KMS-11 (cell line): ENCODE measurements around the gene FAM168A.

Source experiments
- H2AFZ ChIP-seq: fragments of 200-600 bp; sonication (generic); 2 replicates; pipeline ENCODE4 v1.6.1; 2016; ENCODE audit warnings: antibody characterized with exemption, mixed run types, low read depth
- H3K27ac ChIP-seq: fragments of 200-600 bp; sonication (generic); 2 replicates; pipeline ENCODE4 v1.6.1; 2016; ENCODE audit warnings: mild to moderate bottlenecking, mixed run types
- H3K27me3 ChIP-seq: fragments of 200-600 bp; sonication (generic); 2 replicates; pipeline ENCODE4 v1.6.1; 2017; ENCODE audit warnings: mild to moderate bottlenecking, low read depth, mixed run types, moderate library complexity; ENCODE audit not compliant: insufficient read depth
- H3K36me3 ChIP-seq: fragments of 200-600 bp; sonication (generic); 2 replicates; pipeline ENCODE4 v1.6.1; 2017; ENCODE audit warnings: mild to moderate bottlenecking, mixed run types; ENCODE audit not compliant: insufficient read depth
- H3K4me1 ChIP-seq: fragments of 200-600 bp; sonication (generic); 2 replicates; pipeline ENCODE4 v1.6.1; 2016; ENCODE audit warnings: mild to moderate bottlenecking, low read depth, mixed run types; ENCODE audit not compliant: poor library complexity, severe bottlenecking
- H3K4me2 ChIP-seq: fragments of 200-600 bp; sonication (generic); 2 replicates; pipeline ENCODE4 v1.7.0; 2016; ENCODE audit warnings: mild to moderate bottlenecking, mixed run types
- H3K4me3 ChIP-seq: fragments of 200-600 bp; sonication (generic); IDR thresholded peaks from 2 replicates; pipeline ENCODE4 v1.6.1; 2017; ENCODE audit warnings: low read depth, low read length, mixed read lengths; ENCODE audit not compliant: insufficient read depth
- H3K79me2 ChIP-seq: fragments of 200-600 bp; sonication (generic); 2 replicates; pipeline ENCODE4 v1.6.1; 2016; ENCODE audit warnings: low read depth, mixed run types; ENCODE audit not compliant: insufficient read depth
- H3K9ac ChIP-seq: fragments of 200-600 bp; sonication (generic); 2 replicates; pipeline ENCODE4 v1.6.1; 2016; ENCODE audit warnings: mild to moderate bottlenecking, mixed run types
- H4K20me1 ChIP-seq: fragments of 200-600 bp; sonication (generic); 2 replicates; pipeline ENCODE4 v1.6.1; 2016; ENCODE audit warnings: mild to moderate bottlenecking, mixed run types; ENCODE audit not compliant: insufficient read depth
- CTCF ChIP-seq: fragments of 200-600 bp; sonication (generic); conservative IDR thresholded peaks from 2 replicates; pipeline ENCODE4 v1.6.1; 2017; ENCODE audit warnings: low read depth, mild to moderate bottlenecking, antibody characterized with exemption, low read length, moderate library complexity, mixed read lengths

Gene FAM168A

GRCh38 chr11:73623686-73624085 lies 25.8 kb upstream of the FAM168A start:
- Histone ChIP-seq H3K27me3 (no peaks in the 10 kb centered on the region), H3K36me3 (no peaks in the 10 kb centered on the region), H3K4me3 (no peak overlapping the region), H3K79me2 (no peaks in the 10 kb centered on the region), H3K9ac (no peak overlapping the region), H2AFZ (no peak overlapping the region), H3K27ac (no peak overlapping the region), H3K4me1 (no peaks in the 10 kb centered on the region), H3K4me2 (no peak overlapping the region), H4K20me1 (no peaks in the 10 kb centered on the region)
- no peak for TF ChIP-seq CTCF

GRCh38 chr11:73622926-73623593 lies 25.1 kb upstream of the FAM168A start:
- no peaks in the 10 kb centered on the region for H4K20me1 ChIP-seq
- no peaks in the 10 kb centered on the region for H3K36me3 ChIP-seq
- no peak overlapping the region for H3K9ac ChIP-seq
- no peak for TF ChIP-seq CTCF
- H3K79me2 ChIP-seq, result no peaks in the 10 kb centered on the region
- no peak overlapping the region for H2AFZ ChIP-seq
- no peaks in the 10 kb centered on the region for H3K27me3 ChIP-seq
- H3K27ac ChIP-seq, result no peak overlapping the region
- no peaks in the 10 kb centered on the region for H3K4me1 ChIP-seq
- no peak overlapping the region for H3K4me2 ChIP-seq
- H3K4me3 ChIP-seq, result no peak overlapping the region

DNA sequence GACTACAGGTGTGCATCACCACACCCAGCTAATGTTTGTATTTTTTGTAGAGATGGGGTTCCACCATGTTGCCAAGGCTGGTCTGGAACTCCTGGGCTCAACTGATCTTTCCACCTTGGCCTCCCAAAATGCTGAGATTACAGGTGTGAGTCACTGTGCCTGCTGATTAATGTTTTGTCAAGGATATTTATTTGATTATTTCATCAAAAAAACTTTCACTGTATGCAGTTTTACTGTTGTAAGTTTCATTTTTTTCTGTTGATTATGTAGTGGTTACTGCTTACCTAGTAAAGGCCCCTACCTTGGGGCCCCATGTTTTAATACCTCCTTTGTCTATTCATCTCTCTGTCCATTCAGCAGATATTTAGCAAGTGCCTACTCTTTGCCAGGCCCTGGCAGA lies 16.7 kb upstream of the FAM168A start:
- Histone ChIP-seq H3K9ac (no peak overlapping the region), H3K4me1 (no peaks in the 10 kb centered on the region), H3K27ac (no peak overlapping the region), H3K27me3 (no peaks in the 10 kb centered on the region), H3K4me2 (no peak overlapping the region), H3K79me2 (no peaks in the 10 kb centered on the region), H3K4me3 (no peak overlapping the region), H4K20me1 (no peaks in the 10 kb centered on the region), H3K36me3 (no peaks in the 10 kb centered on the region; the same call in 1 of the 2 replicates), H2AFZ (no peak overlapping the region)
- TF ChIP-seq CTCF, result no peak

GRCh38 chr11:73612601-73613140 lies 14.8 kb upstream of the FAM168A start:
- TF ChIP-seq CTCF, result no peak
- no peaks in the 10 kb centered on the region for H3K79me2 ChIP-seq
- no peaks in the 10 kb centered on the region; the same call in 1 of the 2 replicates for H3K36me3 ChIP-seq
- no peak overlapping the region for H2AFZ ChIP-seq
- no peak overlapping the region for H3K4me2 ChIP-seq
- no peak overlapping the region for H3K4me3 ChIP-seq
- H3K4me1 ChIP-seq, result no peaks in the 10 kb centered on the region
- H3K27me3 ChIP-seq, result no peaks in the 10 kb centered on the region
- H4K20me1 ChIP-seq, result no peaks in the 10 kb centered on the region
- H3K9ac ChIP-seq, result no peak overlapping the region
- H3K27ac ChIP-seq, result no peak overlapping the region
